PC-3 (cell line): ENCODE measurements around the gene RTL10. TPM values are rescaled to one million over a fixed set of nuclear protein-coding genes. Genes with fewer than 3 reads are reported as not detected.

ENCODE experiments used
- ATAC-seq: fragments of 200-7000 bp; cut with Tn5 transposase; 2 replicates; pipeline ENCODE4 v1.9.1; 2020; ENCODE audit warnings: mild to moderate bottlenecking, moderate library complexity
- BruUV-seq: library from RNA; stranded (reverse); fragments of 400-500 nt; replicated peaks from 2 replicates; lab custom pipeline; 2021; lab: Mats Ljungman, UMichigan
- CTCF ChIA-PET: fragments of 300-600 bp; sonication (Branson Sonifier 250); formaldehyde crosslinking; loops from one replicate; lab custom pipeline; 2022; ENCODE audit warnings: antibody characterized with exemption; lab: Charles Lee
- POLR2A ChIA-PET: fragments of 300-600 bp; sonication (Branson Sonifier 250); formaldehyde crosslinking; loops from one replicate; lab custom pipeline; 2022; ENCODE audit warnings: antibody characterized with exemption; ENCODE audit not compliant: unreplicated experiment; lab: Charles Lee
- DNase-seq: peaks from one replicate; pipeline ENCODE4 v3.0.0-alpha.2; 2015
- H2AFZ ChIP-seq: fragments of 300-600 bp; sonication (generic); 2 replicates; pipeline ENCODE4 v1.6.0; 2016; ENCODE audit warnings: antibody characterized with exemption, low read length
- H3F3A ChIP-seq: fragments of 300-600 bp; sonication (generic); one replicate; pipeline ENCODE4 v1.6.0; 2017; ENCODE audit warnings: antibody characterized with exemption, low read length, control low read depth, mild to moderate bottlenecking; ENCODE audit not compliant: unreplicated experiment
- H3K27ac ChIP-seq: fragments of 300-600 bp; sonication (generic); 2 replicates; pipeline ENCODE4 v1.5.1; 2016; ENCODE audit warnings: mild to moderate bottlenecking, low read length
- H3K27me3 ChIP-seq: fragments of 300-600 bp; sonication (generic); 2 replicates; pipeline ENCODE4 v1.6.1; 2016; ENCODE audit warnings: low read length, mixed read lengths
- H3K36me3 ChIP-seq: fragments of 300-600 bp; sonication (generic); 2 replicates; pipeline ENCODE4 v1.6.1; 2016; ENCODE audit warnings: low read depth, mixed run types, low read length, mixed read lengths
- H3K4me1 ChIP-seq: fragments of 300-600 bp; sonication (generic); 2 replicates; pipeline ENCODE4 v1.5.1; 2016; ENCODE audit warnings: low read length; ENCODE audit not compliant: insufficient read depth
- H3K4me2 ChIP-seq: fragments of 300-600 bp; sonication (generic); 2 replicates; pipeline ENCODE4 v1.6.0; 2016; ENCODE audit warnings: low read length
- H3K4me3 ChIP-seq: fragments of 300-600 bp; sonication (generic); 2 replicates; pipeline ENCODE4 v1.5.1; 2016; ENCODE audit warnings: mild to moderate bottlenecking, low read length, mixed read lengths
- H3K79me2 ChIP-seq: fragments of 300-600 bp; sonication (generic); 2 replicates; pipeline ENCODE4 v1.6.1; 2017; ENCODE audit warnings: low read length, mixed read lengths
- H3K9ac ChIP-seq: fragments of 300-600 bp; sonication (generic); 2 replicates; pipeline ENCODE4 v1.6.0; 2016; ENCODE audit warnings: mild to moderate bottlenecking, low read length
- H3K9me2 ChIP-seq: fragments of 300-600 bp; sonication (generic); replicated peaks from 2 replicates; pipeline ENCODE4 v1.6.1; 2016; ENCODE audit warnings: mixed run types, low read length, mixed read lengths
- H3K9me3 ChIP-seq: fragments of 300-600 bp; sonication (generic); 2 replicates; pipeline ENCODE4 v1.6.1; 2016; ENCODE audit warnings: low read length, mixed read lengths
- H4K20me1 ChIP-seq: fragments of 300-600 bp; sonication (generic); 2 replicates; pipeline ENCODE4 v1.6.1; 2016; ENCODE audit warnings: low read length, mixed read lengths
- CTCF ChIP-seq: fragments of 300-600 bp; sonication (generic); conservative IDR thresholded peaks from 2 replicates; pipeline ENCODE4 v1.5.1; 2017; ENCODE audit warnings: antibody characterized with exemption, low read depth, mild to moderate bottlenecking, low read length
- EZH2 ChIP-seq: fragments of 300-600 bp; sonication (generic); IDR thresholded peaks from one replicate; pipeline ENCODE4 v1.6.1; 2017; ENCODE audit warnings: antibody characterized with exemption, mild to moderate bottlenecking, low read length; ENCODE audit not compliant: unreplicated experiment
- EZH2phosphoT487 ChIP-seq: fragments of 300-600 bp; sonication (generic); IDR thresholded peaks from 2 replicates; pipeline ENCODE4 v1.6.1; 2018; ENCODE audit warnings: mild to moderate bottlenecking, antibody characterized with exemption, low read length, borderline replicate concordance
- intact Hi-C: fragments of 100-400 bp; cut with micrococcal nuclease; formaldehyde crosslinking; loops from 2 replicates; pipeline ENCODE4 v1.9.0; 2023
- total RNA-seq: library from RNA; depleted of rRNA; stranded (reverse); fragments of >200 nt; gene quantifications from 2 replicates; pipeline ENCODE4 v1.2.3, GENCODE V29; 2014

Gene RTL10
- total RNA-seq, 1 experiment from 2014 or later = 7.8 TPM

- no peak for TF ChIP-seq EZH2phosphoT487
- TF ChIP-seq EZH2 = no peak
- no peak for TF ChIP-seq CTCF
- Histone ChIP-seq H3K4me1 (no peaks in the 10 kb centered on the region), H3K4me3 (no peak overlapping the region), H3K27ac (no peak overlapping the region), H3K27me3 (no peaks in the 10 kb centered on the region), H3K9ac (no peak overlapping the region), H3K79me2 (no peaks in the 10 kb centered on the region), H2AFZ (no peak overlapping the region), H4K20me1 (no peaks in the 10 kb centered on the region), H3F3A (no peaks in the 10 kb centered on the region), H3K9me3 (no peaks in the 10 kb centered on the region), H3K4me2 (no peak overlapping the region), H3K9me2 (no peaks in the 10 kb centered on the region), H3K36me3 (no peaks in the 10 kb centered on the region)
- ATAC-seq (no peak), DNase-seq (no peak)
- BruUV-seq = no TSS peak
- intact Hi-C loops = no loop called here
- ChIA-PET CTCF (no interaction called here), POLR2A (no interaction called here)
These were observed 15.7 kb upstream of the RTL10 start for GRCh38 chr22:19870153-19871022.

- H3K9me2 ChIP-seq = no peaks in the 10 kb centered on the region
- TF ChIP-seq CTCF (no peak), EZH2phosphoT487 (no peak), EZH2 (no peak)
- no peak overlapping the region for H3K4me2 ChIP-seq
- no peak for DNase-seq
- H3K79me2 ChIP-seq = no peaks in the 10 kb centered on the region
- H3K36me3 ChIP-seq = no peaks in the 10 kb centered on the region
- ATAC-seq = no peak
- H3K4me1 ChIP-seq = no peaks in the 10 kb centered on the region
- no peaks in the 10 kb centered on the region for H3F3A ChIP-seq
- no TSS peak for BruUV-seq
- H3K27ac ChIP-seq = no peak overlapping the region
- H3K4me3 ChIP-seq = no peak overlapping the region
- intact Hi-C loops = no loop called here
- no peaks in the 10 kb centered on the region for H4K20me1 ChIP-seq
- ChIA-PET POLR2A (no interaction called here), CTCF (no interaction called here)
- H2AFZ ChIP-seq = no peak overlapping the region
- no peaks in the 10 kb centered on the region for H3K9me3 ChIP-seq
- H3K9ac ChIP-seq = no peak overlapping the region
- no peaks in the 10 kb centered on the region for H3K27me3 ChIP-seq
These were observed 15.0 kb upstream of the RTL10 start for GRCh38 chr22:19869497-19870152.
